Ovary (tissue), 3 donors: ENCODE results near the gene DUSP1.

ENCODE experiments used
- CTCF ChIP-seq, 3 donors: fragments of 450-650 bp in 2 of 3; fragments of 200-600 bp in 1 of 3; IDR thresholded peaks; one replicate each; pipeline versions ENCODE4 v1.5.1 to v1.8.0; 2016 to 2022; ENCODE audit warnings: antibody characterized with exemption in 3 of 3, mild to moderate bottlenecking in 1 of 3
- EP300 ChIP-seq: sonication (generic); formaldehyde crosslinking; IDR thresholded peaks from one replicate; pipeline ENCODE4 v1.6.1; 2017; ENCODE audit warnings: antibody characterized with exemption
- POLR2A ChIP-seq: fragments of 450-650 bp; IDR thresholded peaks from one replicate; pipeline ENCODE4 v1.6.1; 2017; ENCODE audit warnings: antibody characterized with exemption, mild to moderate bottlenecking, moderate library complexity
- donor health status: DM: no; HTN: no; CAD: no.

GRCh38 chr5:172758077-172758833 is 12.7 kb downstream of the DUSP1 start:
- TF ChIP-seq CTCF (IDR thresholded peaks at IDR 0.05): no peak
- no peak for TF ChIP-seq POLR2A
- no peak for TF ChIP-seq EP300
